OCI-M2 (cell line): ENCODE data around the gene ISOC2.

Experiments
- DNase-seq: peaks from one replicate; lab custom pipeline; 2025; ENCODE audit not compliant: unreplicated experiment; lab: John Stamatoyannopoulos, UW

ISOC2 gene

DNA sequence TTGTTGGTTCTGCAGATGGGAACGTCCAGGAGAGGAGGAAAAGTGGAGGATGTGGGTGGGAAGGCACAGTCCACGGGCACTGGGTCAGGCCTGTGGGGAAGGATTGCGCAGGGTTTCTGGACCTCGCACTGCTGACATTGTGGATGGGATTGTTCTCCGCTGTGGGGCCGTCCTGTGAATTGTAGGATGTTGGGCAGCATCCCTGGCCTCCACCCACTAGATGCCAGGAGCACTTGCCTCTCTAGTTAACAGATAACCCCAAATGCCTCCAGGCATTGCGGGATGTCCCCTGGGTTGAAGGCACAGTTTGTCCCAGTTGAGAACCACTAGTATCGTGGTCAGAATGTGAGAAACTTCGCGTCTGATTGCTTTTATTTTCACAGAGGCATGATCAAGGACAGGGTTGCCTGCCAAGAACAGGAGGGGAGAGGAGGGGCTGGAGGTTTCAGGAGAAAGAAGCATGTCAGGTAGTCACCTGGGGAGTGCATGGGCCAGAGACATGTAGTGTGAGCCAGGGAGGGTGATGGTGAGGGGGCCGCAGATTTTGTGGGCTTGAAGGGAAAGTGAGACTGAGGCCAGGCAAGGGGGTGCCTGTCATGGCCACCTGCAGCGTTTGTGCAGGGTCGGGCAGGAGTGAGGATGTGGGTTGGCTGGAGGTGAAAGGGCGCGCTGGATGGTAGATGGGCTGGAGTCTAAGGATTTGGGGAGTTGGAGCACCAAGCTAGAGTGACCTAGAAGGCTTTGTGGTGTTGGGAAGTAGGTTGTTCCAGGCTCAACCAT lies 18.2 kb upstream of the ISOC2 start:
- DNase-seq = no peak

DNA sequence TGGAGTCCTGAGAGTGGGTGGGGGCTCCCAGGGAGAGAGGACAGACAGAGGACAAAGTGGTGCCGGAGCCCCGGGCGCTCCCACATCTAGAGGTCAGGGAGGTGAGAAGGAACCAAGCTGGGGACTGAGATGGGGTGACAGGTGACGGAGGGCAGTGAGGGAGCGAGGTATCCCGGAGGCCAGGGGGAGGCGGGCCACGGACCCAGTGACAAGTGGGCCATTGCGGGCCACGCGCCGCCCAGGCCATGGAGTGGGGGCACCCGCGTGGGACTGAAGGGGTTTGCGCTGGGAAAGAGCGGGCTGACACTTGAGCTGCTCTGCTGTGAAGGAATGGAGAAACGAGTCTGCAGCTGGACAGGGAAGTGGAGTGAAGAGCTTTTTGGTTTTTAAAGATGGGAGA lies 17.6 kb upstream of the ISOC2 start:
- DNase-seq = no peak

DNA sequence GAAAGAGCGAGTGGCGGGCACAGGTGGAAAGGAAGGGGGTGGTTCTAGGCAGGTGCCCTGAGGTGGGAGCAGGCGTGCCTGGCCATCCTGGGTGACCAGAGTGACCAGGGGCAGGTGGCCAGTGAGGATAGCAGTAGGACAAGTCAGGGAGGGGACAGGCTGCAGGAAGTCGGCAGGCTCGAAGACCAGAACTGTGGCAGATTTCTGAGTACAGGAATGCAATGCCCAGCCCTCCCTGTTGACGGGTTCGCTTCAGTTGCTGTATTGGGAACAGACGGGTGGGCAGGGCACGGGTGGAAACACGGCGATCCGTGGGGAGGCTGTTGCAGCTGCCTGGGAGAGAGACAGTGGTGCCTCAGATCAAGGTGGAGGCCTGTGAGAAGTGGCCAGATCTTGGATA lies 16.9 kb upstream of the ISOC2 start:
- no peak for DNase-seq

DNA sequence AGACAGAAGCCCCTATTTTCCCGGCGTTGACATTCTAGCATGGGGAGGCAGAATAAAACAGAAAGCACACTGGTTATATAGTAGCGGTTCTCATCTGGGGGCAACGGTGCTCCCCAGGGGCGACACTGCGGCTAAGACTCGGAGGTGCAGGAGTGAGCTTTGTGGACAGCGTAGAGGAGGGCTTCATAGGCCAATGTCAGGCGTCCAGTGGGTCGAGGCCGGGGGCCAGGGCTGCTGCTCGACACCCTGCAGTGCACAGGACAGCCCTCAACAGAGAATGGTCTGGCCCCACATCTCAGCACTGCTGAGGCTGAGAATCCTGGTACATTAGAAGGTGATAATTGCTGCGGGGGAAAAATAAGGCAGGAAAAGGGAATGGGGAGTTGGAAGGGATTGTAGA lies 16.5 kb upstream of the ISOC2 start:
- no peak for DNase-seq

DNA sequence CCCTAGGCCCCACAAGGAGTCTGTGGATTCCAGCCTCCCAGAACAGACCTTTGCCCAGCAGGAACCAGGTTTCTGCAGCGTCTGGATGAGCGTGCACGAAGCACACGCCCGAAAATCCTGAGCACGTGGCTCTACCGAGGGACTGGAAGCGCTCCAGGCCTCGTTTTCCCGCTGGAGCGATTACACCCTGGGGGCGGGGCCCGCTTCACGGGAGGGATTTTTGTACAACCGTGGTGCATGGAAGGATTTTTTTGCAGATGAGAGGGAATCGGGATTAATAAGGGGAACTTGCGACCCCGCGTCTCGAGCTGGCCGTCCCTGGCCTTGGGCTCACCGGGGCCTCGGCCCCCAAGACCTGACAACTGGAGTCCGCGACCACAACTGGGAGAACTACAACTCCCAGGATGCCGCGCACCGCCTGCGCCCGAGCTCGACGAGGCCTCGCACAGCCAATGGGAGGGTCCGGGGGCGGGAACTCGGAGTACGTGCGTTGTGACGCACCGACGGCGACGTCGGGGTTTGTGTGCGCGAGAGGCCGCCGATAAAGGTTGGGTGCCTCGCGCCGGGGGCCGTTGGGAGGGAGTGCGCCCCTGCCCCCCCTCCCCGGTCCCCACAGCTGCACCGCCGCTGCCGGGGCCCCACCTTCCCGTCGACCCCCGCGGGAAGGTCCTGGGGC lies 14.8 kb upstream of the ISOC2 start, which contains the start of gene ZNF628:
ZNF628 (plus strand) TSS at position 518 of the 676 bp plus-strand sequence. CDS start 3,294 bp downstream, outside the sequence.
- peak; percentile 72 for DNase-seq

DNA sequence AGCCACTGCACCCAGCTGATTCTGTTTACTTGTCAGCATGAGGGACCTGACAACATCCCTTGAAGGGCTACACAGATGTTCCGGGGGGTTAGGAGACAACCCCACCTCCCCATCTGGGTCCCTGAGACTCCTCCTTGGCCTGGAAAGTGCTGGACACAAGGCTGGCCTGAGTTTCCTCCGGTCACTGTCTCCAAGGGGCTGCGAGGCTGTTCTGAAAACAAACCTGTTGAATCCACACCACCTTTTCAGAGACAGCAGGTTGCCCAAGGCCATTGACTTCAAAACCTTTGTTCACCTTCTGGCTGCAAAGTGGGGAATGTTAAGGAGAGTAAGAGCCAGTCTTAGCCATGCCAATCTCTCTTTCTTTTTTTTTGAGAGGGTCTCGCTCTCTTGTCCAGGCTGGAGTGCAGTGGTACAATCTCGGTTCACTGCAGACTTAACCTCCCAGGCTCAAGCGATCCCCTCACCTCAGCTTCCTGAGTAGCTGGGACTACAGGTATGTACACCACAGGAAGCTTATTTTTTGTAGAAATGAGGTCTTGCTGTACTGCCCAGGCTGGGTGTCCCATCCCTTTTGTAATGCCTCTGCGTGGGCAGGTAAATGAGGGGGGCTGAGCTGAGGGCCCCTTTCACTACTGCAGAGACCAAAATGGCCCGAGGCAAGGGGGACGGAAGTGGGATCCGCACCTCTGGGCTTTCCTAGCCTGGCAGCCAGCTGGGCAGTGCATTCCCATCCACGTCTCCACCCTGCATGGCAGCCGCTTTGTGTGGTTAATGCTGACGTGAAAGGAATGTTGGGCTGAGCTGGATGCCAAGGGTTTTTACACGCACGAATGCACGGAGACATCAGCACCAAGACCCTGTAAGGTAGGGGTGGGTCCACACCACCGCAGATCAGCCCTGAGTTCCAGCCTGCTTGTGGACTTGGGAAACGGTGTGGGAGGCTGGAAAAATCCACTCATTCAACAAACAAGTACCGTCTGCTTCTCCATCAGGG lies 13.1 kb upstream of the ISOC2 start:
- no peak for DNase-seq

DNA sequence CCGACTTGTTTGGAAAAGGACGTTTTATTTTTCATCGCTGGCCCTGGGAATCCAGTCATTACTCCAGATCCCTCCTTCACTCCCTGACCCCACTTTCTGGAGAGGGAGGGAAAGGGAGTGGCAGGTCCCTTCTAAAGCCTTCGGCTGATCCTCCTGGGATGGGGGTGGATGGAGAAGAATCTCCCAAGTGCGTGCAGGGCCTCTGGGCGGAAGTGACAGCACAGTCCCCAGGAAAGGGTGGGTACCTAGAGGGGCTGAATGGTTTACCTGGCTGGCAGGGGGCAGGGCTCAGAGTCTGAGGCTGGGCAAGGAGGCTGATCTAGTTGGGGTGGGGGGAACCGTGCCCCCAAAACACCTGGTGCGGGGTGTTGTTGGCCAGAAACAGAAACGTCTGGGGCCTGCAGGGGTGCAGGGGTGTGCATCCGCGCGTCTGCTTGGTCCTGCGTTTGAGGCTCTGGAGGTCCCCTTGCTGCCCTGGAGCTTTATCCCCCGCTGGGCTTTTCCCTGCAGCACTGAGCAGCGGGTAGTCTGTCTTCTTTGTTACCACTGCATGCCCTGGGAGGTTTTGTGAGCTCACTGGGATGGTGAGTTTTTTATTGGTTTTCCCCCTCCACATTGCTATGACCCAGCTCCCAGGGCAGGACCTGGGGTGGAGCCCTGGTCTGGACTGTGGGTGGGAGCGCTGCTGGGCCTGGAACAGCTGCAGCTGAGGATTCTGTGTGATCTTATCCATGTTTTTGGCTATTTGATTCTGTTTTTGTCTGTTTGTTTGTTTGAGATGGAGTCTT lies 12.0 kb upstream of the ISOC2 start:
- no peak for DNase-seq

DNA sequence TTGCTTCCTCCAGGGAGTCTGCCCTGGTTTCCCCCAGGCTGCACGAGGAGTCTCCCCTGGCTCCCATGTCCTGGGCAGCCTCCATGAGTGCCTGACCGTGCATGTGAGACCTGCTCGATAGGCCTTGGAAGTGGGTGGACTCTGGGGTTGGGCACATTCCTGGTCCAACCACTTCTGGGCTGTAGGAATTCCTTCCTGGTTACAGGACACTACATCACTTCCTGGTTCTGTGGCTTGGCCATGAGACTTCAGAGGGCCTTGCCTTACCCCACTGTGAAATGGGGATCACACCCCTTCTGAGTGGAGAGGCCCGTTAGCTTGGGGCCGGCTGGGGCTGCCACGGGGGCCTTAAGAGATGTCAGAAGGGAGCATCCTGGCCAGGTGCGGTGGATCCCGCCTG lies 11.0 kb upstream of the ISOC2 start:
- no peak for DNase-seq

DNA sequence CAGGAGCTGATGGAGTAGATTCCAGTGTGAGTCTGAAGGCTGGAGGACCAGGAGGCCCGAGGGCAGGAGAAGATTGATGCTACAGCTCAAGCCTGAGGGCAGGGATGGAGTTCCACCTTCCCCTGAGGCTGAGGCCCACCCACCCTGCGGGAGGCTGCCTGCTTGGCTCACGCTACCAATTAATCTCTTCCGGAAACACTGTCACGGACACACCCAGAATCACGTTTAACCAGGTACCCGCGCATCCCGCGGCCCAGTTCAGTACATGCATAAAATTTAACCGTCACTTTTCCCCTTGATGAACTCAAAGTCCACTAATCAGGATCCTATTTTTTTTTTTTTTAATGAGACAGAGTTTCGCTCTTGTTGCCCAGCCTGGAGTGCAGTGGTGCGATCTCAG lies 9.8 kb upstream of the ISOC2 start:
- no peak for DNase-seq

DNA sequence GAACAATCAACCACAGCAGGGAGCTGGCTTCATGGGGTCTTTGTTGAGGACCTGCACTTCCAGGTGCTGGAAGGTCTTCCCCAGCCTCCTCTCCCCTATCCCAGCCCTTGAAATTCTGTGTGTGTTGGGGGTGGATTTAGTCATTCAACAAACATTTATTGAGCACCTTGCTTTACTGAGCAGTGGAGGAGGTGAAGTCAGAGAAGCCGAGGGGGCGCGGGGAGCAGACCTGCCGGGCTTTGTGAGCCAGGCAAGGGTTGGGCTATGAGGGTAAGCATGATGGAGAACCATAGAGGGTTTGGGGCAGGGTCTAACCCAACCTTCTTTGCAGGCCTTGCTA lies 6.6 kb upstream of the ISOC2 start:
- DNase-seq = no peak

DNA sequence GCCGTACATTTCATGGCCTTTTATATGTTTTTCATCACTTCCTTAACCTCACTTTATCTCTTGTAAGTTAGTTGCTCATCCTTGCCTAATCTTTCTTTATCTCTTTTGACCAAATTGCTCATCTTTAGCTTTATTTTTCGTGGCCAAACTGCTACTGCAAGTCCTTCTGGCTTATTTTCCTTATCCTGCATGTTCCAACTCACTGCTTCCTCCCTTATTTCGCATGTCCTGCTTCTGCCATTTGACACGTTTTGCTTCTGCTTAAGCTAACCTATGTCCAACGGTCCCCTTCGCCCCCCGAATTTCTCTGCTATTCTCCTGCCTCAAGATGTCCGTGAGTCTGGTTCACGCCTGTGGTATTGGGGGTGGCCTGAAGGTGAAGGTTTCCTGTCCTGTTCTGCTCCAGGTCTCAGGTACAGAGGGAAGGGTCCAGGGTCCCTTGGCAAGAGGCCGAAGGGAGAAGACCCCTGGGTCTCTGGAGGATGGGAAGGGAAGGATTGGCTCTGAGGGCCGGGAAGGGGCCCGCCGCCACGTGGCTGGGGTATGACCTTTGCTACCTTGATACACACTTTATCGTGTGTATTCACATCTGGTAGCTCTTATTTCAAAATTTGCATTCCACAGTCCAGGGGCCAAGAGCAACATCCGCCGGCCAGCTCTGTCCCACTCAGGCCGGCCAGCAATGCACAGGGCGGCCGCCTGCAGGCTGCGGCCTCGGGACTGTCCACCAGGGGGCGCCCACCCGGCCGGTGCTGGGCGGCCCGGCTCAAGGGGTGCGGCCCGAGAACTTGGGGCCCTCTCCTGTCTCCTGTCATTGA lies 6.0 kb upstream of the ISOC2 start:
- DNase-seq = peak; percentile 71

DNA sequence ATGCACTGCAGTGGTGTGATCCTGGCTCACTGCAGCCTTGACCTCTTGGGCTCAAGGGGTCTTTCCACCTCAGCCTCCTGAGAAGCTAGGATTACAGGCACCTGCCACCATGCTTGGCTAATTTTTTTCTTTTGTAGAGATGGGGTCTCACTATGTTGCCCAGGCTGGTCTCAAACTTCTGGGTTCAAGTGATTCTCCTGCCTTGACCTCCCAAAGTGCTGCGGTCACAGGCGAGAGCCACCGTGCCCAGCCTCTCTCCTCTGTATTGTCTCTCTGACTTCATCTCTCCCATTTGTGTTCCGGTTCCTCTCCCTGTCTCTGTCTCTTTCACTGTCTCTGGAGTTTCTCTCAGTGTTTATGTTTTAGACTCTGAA lies 4.8 kb upstream of the ISOC2 start:
- no peak for DNase-seq

DNA sequence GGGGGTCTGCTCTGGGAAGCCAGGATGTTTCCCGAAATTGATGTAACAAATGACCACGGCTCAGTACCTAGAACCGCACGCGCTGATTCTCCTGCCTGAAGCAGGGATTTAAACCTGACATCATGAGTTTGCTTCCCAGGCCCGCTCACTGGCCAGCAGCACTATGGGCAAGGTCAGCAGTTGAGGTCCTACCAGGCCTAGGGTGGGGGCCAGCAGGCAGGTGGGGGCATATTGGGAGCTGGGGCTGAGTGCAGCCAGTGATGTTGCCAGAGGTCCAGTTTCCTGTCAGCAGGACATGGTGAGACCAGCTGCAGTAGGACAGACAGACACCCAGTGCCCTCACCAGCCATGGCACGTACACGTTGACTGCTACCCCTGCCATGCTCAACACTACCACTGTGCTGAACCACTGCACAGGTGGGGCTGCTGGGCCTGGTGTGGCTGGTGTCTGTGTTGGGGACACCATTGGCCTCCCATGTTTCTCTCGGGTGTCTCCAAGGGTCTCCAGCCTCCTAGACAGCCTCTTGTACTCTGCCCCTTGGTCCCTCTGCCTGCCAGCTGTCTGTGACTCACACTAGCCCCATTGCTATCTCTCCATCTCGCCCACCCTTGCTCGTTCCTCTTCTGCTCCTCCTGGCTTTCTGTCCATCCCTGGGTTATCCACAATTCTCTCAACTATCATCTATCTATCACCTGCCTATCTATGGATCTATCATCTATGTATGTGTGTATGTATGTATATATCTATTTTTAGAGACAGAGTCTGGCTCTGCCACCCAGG lies 4.2 kb upstream of the ISOC2 start:
- DNase-seq = no peak

DNA sequence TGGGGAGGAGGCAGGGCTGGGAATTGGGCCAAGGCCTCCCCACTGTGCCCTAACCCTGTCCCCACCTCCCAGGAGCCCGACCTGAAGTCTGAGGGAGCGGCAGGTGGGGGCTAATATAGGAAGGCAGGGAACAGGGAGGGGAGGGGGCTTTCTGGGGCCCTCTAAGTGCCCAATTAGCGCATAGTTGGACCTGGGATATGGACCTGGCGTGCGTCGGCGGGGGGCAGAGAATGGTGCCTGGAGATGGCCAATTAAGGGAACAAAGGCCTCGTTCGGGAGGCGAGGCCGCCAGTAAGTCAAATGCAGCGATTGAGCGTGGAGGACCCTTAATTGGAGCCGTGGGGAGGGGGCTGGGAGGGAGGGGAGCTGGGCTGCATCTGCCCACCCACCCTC lies 3.2 kb upstream of the ISOC2 start, which contains the start of gene C19orf85:
C19orf85 (minus strand) TSS at position 90 of the 393 bp plus-strand sequence. CDS start 197 bp downstream, outside the sequence.
- no peak for DNase-seq

DNA sequence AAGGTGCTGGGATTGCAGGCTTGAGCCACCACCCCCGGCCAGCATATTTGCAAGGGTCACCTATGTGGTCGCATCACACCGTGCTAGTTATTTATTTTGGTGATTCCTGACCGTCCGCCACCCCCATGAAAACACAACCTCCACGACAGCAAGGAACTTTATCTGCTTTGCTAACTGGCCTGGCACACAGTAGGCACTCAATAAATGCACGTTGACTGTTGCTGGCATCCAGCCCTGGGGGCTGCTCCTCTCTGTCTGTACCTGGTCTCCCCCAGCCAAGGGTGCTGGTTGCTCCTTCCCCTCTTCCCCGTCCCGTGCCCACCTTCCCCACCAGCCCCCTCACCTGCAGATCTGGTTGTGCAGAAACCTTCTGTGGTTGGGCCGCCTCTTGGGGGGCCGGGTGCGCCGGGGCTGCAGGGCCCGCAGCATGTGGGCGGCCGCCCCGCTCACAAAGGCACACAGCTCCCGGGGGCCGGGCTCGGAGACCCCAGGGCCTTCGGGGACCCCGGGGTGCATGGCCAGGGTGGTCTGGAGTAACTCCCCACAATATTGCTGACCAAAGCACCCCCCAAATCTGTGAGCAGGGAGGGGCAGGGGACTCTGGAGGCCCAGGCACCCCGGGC lies 2.7 kb upstream of the ISOC2 start:
- no peak for DNase-seq

DNA sequence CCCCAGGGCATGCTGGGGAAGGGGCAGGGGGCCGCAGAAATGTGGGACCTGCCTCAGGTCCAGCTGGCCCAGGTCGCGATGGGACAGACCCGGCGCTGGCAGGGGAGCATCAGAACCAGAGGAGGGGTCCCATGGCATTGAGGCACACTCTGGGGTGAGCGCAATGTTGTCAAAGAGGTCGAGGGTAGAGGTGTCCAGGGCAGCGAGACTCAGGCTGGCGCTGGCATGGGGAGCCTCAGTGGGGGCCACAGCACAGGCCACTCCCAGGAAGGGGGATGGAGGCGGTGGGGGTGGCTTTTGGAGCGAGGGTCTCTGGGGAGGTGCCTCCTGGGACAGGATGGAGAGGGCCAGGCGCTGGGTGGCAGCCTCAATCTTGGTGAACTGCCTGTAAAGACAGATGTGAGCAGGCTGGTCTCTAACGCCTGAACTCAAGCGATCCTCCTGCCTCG lies 2.2 kb upstream of the ISOC2 start:
- DNase-seq = no peak

DNA sequence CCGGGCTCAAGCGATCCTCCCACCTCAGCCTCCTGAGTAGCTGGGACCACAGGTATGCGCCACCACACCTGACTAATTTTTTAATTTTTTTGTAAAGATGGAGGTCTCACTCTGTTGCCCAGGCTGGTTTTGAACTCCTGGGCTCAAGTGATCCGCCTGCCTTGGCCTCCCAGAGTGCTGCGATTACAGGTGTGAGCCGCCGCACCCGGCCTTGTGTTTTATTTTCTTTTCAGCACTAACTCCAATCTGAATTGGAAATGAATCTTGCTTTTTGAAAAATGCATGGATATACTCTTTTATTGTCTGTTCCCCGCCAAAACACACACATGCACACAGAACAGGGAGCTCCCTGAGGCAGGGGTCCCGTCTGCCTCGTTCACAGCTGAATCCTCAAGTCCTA lies 1.3 kb upstream of the ISOC2 start:
- no peak for DNase-seq

DNA sequence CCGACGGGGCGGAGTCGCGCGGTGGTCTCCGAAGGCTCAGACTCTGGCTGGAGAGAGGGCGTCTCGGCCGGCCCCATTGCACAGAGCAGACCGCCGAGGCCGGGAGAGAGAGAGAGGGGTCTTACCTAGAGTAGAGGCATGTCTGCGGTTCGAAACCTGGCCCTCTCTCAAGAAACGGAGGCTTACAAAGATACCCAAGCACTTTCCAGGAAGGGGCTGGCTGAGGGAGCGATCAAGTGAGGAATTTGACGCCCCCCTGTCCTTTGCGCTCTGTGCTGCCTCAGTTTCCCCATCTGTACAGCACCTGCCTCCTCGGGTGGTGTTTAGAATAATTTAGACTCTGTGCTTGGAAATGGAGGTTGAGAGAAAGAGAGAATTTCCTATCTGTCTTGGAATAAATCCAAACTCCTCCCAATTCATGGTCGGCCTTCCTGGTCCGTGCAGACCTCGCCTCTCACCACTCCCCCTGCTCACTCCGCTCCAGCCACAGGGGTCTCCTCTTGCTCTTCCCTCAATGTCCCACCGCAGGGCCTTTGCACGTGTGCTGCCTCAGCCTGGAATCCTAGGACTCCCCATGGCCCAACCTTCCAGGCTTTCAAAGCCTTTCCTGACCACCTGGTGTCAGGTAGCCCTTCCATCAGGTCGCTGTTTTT lies 658 bp upstream of the ISOC2 start:
- no peak for DNase-seq
